Duodenal mucosa (tissue), 2 donors: ENCODE data around the gene GJB5.

Source experiments
- H3K27ac ChIP-seq: one replicate; pipeline ENCODE4 v1.7.0; 2013; ENCODE audit warnings: low read depth, low read length
- H3K27me3 ChIP-seq, 2 donors: one replicate each; pipeline ENCODE4 v1.7.0; 2013; ENCODE audit warnings: low read length in 2 of 2, control low read depth in 1 of 2; ENCODE audit not compliant: insufficient read depth in 2 of 2, control insufficient read depth in 1 of 2
- H3K36me3 ChIP-seq, 2 donors: one replicate each; pipeline ENCODE4 v1.7.0; 2013; ENCODE audit warnings: low read length in 2 of 2, control low read depth in 1 of 2; ENCODE audit not compliant: insufficient read depth in 2 of 2, control insufficient read depth in 1 of 2
- H3K4me1 ChIP-seq, 2 donors: one replicate each; pipeline ENCODE4 v1.7.0; 2013; ENCODE audit warnings: low read length in 2 of 2, control low read depth in 1 of 2; ENCODE audit not compliant: insufficient read depth in 2 of 2, control insufficient read depth in 1 of 2
- H3K4me3 ChIP-seq, 2 donors: one replicate each; pipeline ENCODE4 v1.7.0; 2013; ENCODE audit warnings: low read length in 2 of 2, low read depth in 1 of 2
- H3K9ac ChIP-seq, 2 donors: one replicate each; pipeline ENCODE4 v1.7.0; 2013; ENCODE audit warnings: low read length in 2 of 2, low read depth in 1 of 2
- H3K9me3 ChIP-seq, 2 donors: one replicate each; pipeline ENCODE4 v1.7.0; 2013; ENCODE audit warnings: low read length in 2 of 2, control low read depth in 1 of 2; ENCODE audit not compliant: control insufficient read depth in 1 of 2

The GJB5 gene

GRCh38 chr1:34781844-34782391 lies 27.1 kb downstream of the GJB5 start:
- Histone ChIP-seq H3K9ac (no peak overlapping the region), H3K4me3 (peak overlapping the region; percentile 57), H3K27me3 (peaks cover 12 to 29% of the 10 kb centered on the region in 2 donors), H3K36me3 (no peaks in the 10 kb centered on the region), H3K9me3 (no peaks in the 10 kb centered on the region), H3K4me1 (peaks cover 11 to 17% of the 10 kb centered on the region in 2 donors), H3K27ac (no peak overlapping the region)

GRCh38 chr1:34784751-34785221 lies 29.9 kb downstream of the GJB5 start:
- H3K27ac ChIP-seq, result no peak overlapping the region
- H3K4me1 ChIP-seq, result peaks cover 11 to 17% of the 10 kb centered on the region in 2 donors
- peaks cover 12 to 18% of the 10 kb centered on the region in 2 donors for H3K27me3 ChIP-seq
- H3K36me3 ChIP-seq, result no peaks in the 10 kb centered on the region
- no peaks in the 10 kb centered on the region for H3K9me3 ChIP-seq
- H3K9ac ChIP-seq, result no peak overlapping the region
- no peak overlapping the region for H3K4me3 ChIP-seq

GRCh38 chr1:34785231-34785874 lies 30.5 kb downstream of the GJB5 start:
- H3K27ac ChIP-seq, result no peak overlapping the region
- H3K9ac ChIP-seq, result no peak overlapping the region
- H3K4me1 ChIP-seq, result peaks cover 11 to 17% of the 10 kb centered on the region in 2 donors
- H3K4me3 ChIP-seq, result no peak overlapping the region
- H3K36me3 ChIP-seq, result no peaks in the 10 kb centered on the region
- peaks cover 10 to 13% of the 10 kb centered on the region in 2 donors for H3K27me3 ChIP-seq
- H3K9me3 ChIP-seq, result no peaks in the 10 kb centered on the region

- Histone ChIP-seq H3K9ac (no peak overlapping the region), H3K27ac (no peak overlapping the region)
Observed at GRCh38 chr1:34785875-34786470, 31.1 kb downstream of the GJB5 start.

GRCh38 chr1:34786521-34787325 lies 31.9 kb downstream of the GJB5 start:
- no peak overlapping the region for H3K4me3 ChIP-seq

More at GRCh38 chr1:34785875-34786470, 31.1 kb downstream of the GJB5 start:
- Histone ChIP-seq H3K4me1 (peaks cover 11 to 14% of the 10 kb centered on the region in 2 donors), H3K9me3 (no peaks in the 10 kb centered on the region), H3K4me3 (no peak overlapping the region), H3K36me3 (no peaks in the 10 kb centered on the region), H3K27me3 (peaks cover 7 to 8% of the 10 kb centered on the region in 2 donors)

GRCh38 chr1:34787461-34788420 lies 32.9 kb downstream of the GJB5 start:
- Histone ChIP-seq H3K27me3 (peaks cover 10% of the 10 kb centered on the region in 2 donors), H3K4me1 (peaks cover 0 to 6% of the 10 kb centered on the region in 2 donors), H3K27ac (no peak overlapping the region), H3K9me3 (no peaks in the 10 kb centered on the region), H3K4me3 (no peak overlapping the region), H3K36me3 (no peaks in the 10 kb centered on the region), H3K9ac (no peak overlapping the region)

More at GRCh38 chr1:34786521-34787325, 31.9 kb downstream of the GJB5 start:
- no peak overlapping the region for H3K27ac ChIP-seq
- no peaks in the 10 kb centered on the region for H3K36me3 ChIP-seq
- no peak overlapping the region for H3K9ac ChIP-seq
- H3K9me3 ChIP-seq, result no peaks in the 10 kb centered on the region
- peaks cover 6 to 11% of the 10 kb centered on the region in 2 donors for H3K4me1 ChIP-seq
- peaks cover 6 to 9% of the 10 kb centered on the region in 2 donors for H3K27me3 ChIP-seq

GRCh38 chr1:34790985-34791384 lies 36.1 kb downstream of the GJB5 start:
- Histone ChIP-seq H3K9me3 (no peaks in the 10 kb centered on the region), H3K27ac (no peak overlapping the region), H3K4me3 (no peak overlapping the region), H3K9ac (no peak overlapping the region), H3K4me1 (no peaks in the 10 kb centered on the region), H3K36me3 (no peaks in the 10 kb centered on the region), H3K27me3 (peaks cover 10 to 21% of the 10 kb centered on the region in 2 donors)

- Histone ChIP-seq H3K4me1 (no peaks in the 10 kb centered on the region), H3K9me3 (no peaks in the 10 kb centered on the region), H3K27me3 (peaks cover 10 to 21% of the 10 kb centered on the region in 2 donors), H3K36me3 (no peaks in the 10 kb centered on the region), H3K9ac (no peak overlapping the region), H3K27ac (no peak overlapping the region), H3K4me3 (no peak overlapping the region)
Observed at GRCh38 chr1:34792424-34792823, 37.6 kb downstream of the GJB5 start.
